ENCODE results near the gene NSUN5.
"Not testable (repeated sequence)": the region's sequence is repeated elsewhere in the genome, so short reads cannot be mapped to it uniquely, and the experiment has no call there.

NSUN5 gene

GRCh38 chr7:73325424-73325823, 16.8 kb upstream of the NSUN5 start:
- DNase-seq, result peak; percentile 23

GRCh38 chr7:73324081-73324845, 15.6 kb upstream of the NSUN5 start:
- peak; percentile 93 for DNase-seq

- DNase-seq, result not testable (repeated sequence)
Observed at GRCh38 chr7:73323434-73324080, 14.9 kb upstream of the NSUN5 start.

GRCh38 chr7:73320009-73320408, 11.4 kb upstream of the NSUN5 start:
- DNase-seq, result not testable (repeated sequence)

GRCh38 chr7:73319541-73319940, 10.9 kb upstream of the NSUN5 start:
- not testable (repeated sequence) for DNase-seq

- DNase-seq, result not testable (repeated sequence)
Observed at GRCh38 chr7:73318656-73319204, 10.1 kb upstream of the NSUN5 start.

GRCh38 chr7:73316521-73316920, 7.9 kb upstream of the NSUN5 start:
- no peak for DNase-seq

- DNase-seq, result no peak
Observed at GRCh38 chr7:73314271-73314670, 5.6 kb upstream of the NSUN5 start.

GRCh38 chr7:73313521-73313906, 4.9 kb upstream of the NSUN5 start:
- DNase-seq, result no peak

- no peak for DNase-seq
Observed at GRCh38 chr7:73312831-73313520, 4.3 kb upstream of the NSUN5 start.

GRCh38 chr7:73311421-73311820, 2.8 kb upstream of the NSUN5 start:
- DNase-seq, result not testable (repeated sequence)

GRCh38 chr7:73308074-73308664, 457 bp downstream of the NSUN5 start:
- peak; percentile 74 for DNase-seq

- no peak for DNase-seq
Observed at GRCh38 chr7:73307436-73307835, 1.2 kb downstream of the NSUN5 start.

GRCh38 chr7:73304612-73305387, 3.8 kb downstream of the NSUN5 start:
- DNase-seq, result not testable (repeated sequence)

- DNase-seq, result no peak
Observed at GRCh38 chr7:73304071-73304470, 4.6 kb downstream of the NSUN5 start.

- DNase-seq, result no peak
Observed at GRCh38 chr7:73303546-73303945, 5.1 kb downstream of the NSUN5 start.

- DNase-seq, result not testable (repeated sequence)
Observed at GRCh38 chr7:73302846-73303245, 5.8 kb downstream of the NSUN5 start.

GRCh38 chr7:73301108-73301507, 7.5 kb downstream of the NSUN5 start:
- not testable (repeated sequence) for DNase-seq

GRCh38 chr7:73299812-73300211, 8.8 kb downstream of the NSUN5 start:
- DNase-seq, result not testable (repeated sequence)

- not testable (repeated sequence) for DNase-seq
Observed at GRCh38 chr7:73297706-73298105, 10.9 kb downstream of the NSUN5 start.

GRCh38 chr7:73297235-73297634, 11.4 kb downstream of the NSUN5 start:
- DNase-seq, result not testable (repeated sequence)

GRCh38 chr7:73277210-73277609, 31.4 kb downstream of the NSUN5 start:
- not testable (repeated sequence) for DNase-seq

Data from NCI-H69 (cell line).